ENCODE measurements around the gene ARHGAP24.

ARHGAP24 gene

DNA sequence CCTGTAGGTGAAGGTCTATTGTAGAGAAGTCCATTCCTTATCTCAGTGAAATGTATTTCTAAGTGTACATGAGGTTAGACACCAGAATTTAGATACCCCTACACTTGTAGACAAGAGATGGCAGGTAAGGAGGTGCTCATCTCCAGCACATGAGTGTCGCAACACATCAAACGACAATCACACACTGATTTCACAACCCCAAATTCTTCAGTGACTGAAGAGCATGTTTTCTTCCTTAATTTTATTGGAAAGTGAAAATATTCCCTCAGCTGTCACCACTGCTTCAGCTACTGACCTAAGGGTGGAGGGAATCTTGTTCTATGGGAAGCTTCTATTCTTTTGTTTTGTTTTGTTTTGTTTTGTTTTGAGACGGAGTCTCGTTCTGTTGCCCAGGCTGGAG is 280.3 kb downstream of the ARHGAP24 start:
- peaks cover 5 to 14% of the 10 kb centered on the region in 2 donors for H3K4me1 Mint-ChIP-seq
- DNase-seq (no peak), ATAC-seq (replicated peaks) (no peak)
- H3K4me3 Mint-ChIP-seq, result no peak overlapping the region
- no peaks in the 10 kb centered on the region for H3K27me3 Mint-ChIP-seq
- H3K36me3 Mint-ChIP-seq, result peaks cover 0 to 18% of the 10 kb centered on the region in 2 donors
- H3K9me3 Mint-ChIP-seq, result no peaks in the 10 kb centered on the region
- no peak overlapping the region for H3K27ac Mint-ChIP-seq

DNA sequence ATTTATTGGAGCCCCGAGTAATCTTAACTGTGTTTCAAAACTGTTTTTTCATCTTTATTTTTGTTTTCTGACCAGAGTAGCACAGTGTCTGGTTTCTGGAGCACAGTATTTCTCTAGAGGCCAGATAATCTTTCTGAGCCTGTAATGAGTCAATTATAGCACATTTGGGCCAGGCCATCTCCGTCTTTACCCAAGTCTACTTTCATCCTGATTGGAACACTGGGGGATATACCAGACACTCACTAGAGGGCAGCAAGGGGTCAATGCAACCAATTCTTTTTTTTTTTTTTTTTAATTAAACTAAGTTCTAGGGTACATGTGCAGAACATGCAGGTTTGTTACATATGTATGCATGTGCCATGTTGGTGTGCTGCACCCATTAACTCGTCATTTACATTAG is 282.0 kb downstream of the ARHGAP24 start:
- DNase-seq, result no peak
- no peaks in the 10 kb centered on the region for H3K27me3 Mint-ChIP-seq

DNA sequence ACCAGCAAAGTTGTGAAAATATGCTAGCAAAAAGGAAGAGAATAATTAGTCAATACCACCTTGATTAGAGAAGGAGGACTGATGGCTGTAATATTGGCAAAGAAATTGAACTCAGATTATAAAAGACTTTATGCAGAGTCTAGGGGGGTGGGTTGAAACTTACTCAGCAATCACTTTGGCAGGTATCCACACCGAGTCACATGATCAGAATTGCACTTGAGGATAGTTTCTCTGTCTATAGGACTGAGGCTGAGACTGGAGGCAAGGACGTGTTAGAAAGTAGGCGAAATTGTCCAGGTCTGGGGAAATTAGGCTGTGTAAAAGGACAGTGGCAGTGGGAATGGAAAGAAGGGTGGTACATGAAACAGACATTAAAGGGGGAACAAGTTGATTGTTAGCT is 284.4 kb downstream of the ARHGAP24 start:
- peaks cover 0 to 23% of the 10 kb centered on the region in 2 donors for H3K36me3 Mint-ChIP-seq
- H3K27me3 Mint-ChIP-seq, result no peaks in the 10 kb centered on the region
- H3K4me1 Mint-ChIP-seq, result peaks cover 0 to 12% of the 10 kb centered on the region in 2 donors
- ATAC-seq (replicated peaks), result no peak
- H3K4me3 Mint-ChIP-seq, result no peak overlapping the region
- H3K27ac Mint-ChIP-seq, result no peak overlapping the region
- DNase-seq, result no peak
- H3K9me3 Mint-ChIP-seq, result no peaks in the 10 kb centered on the region

More for the DNA sequence above, 282.0 kb downstream of the ARHGAP24 start:
- Mint-ChIP-seq H3K27ac (no peak overlapping the region), H3K4me3 (no peak overlapping the region), H3K9me3 (no peaks in the 10 kb centered on the region), H3K36me3 (peaks cover 0 to 23% of the 10 kb centered on the region in 2 donors), H3K4me1 (peaks cover under 1 to 13% of the 10 kb centered on the region in 2 donors)
- ATAC-seq (replicated peaks), result peak; percentile 45 to 59

DNA sequence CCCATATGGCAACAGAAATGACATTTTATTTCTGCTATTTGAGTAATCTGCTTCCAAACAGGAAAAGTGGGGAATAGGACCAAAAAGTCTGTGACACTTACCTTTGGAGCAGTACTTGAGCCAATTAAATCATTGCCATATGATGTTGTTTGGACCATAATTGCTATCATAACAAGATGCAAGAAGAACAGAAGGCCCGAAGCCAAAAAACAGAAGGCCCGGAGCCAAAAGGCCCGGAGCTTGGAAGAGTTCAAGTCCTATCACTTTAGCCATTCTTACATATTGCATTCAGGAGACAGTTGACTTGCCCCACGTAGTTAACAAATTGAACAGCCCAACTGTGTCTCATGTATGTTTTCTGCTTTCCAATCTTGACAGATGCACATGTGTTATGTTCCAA is 285.6 kb downstream of the ARHGAP24 start:
- H3K4me3 Mint-ChIP-seq, result no peak overlapping the region
- peaks cover 0 to 23% of the 10 kb centered on the region in 2 donors for H3K36me3 Mint-ChIP-seq
- DNase-seq (no peak), ATAC-seq (replicated peaks) (no peak)
- peaks cover 0 to 8% of the 10 kb centered on the region in 2 donors for H3K4me1 Mint-ChIP-seq
- H3K27ac Mint-ChIP-seq, result no peak overlapping the region
- no peaks in the 10 kb centered on the region for H3K27me3 Mint-ChIP-seq
- no peaks in the 10 kb centered on the region for H3K9me3 Mint-ChIP-seq

DNA sequence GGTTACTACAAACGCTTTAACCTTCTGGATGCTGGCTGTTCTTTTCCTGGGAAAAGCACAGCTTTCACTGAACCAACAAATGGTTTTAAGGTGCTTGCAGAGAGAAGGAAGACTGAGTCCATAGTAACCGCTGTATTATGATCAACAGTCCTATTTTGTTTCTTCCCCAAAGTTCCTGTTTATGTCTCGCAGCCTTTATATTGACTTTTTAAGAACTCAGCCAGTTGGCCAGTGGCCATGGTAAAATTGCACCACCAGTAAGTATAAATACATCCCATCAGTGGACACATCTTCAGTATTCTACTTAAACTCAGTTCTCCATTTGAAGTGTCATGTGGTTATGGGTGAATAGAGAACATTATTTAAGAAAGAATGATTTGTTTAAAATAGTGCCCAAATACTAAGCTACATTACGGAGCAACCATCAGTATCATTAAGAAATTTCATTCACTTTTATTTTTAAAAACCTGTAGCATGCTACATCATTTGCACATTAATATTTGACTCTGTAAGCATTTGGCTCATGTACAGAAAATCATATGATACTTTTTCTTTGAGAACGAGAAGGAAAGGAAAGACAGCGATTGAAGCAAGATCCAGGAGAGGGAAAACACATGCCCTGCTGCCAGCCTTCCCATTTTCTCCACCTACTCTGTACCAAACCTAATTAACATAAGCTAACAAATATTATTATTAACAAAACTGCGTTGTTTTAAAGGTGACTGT is 287.0 kb downstream of the ARHGAP24 start:
- H3K27ac Mint-ChIP-seq, result no peak overlapping the region
- H3K9me3 Mint-ChIP-seq, result no peaks in the 10 kb centered on the region
- peaks cover 11 to 15% of the 10 kb centered on the region in 2 donors for H3K4me1 Mint-ChIP-seq
- H3K27me3 Mint-ChIP-seq, result no peaks in the 10 kb centered on the region
- H3K36me3 Mint-ChIP-seq, result peaks cover 0 to 23% of the 10 kb centered on the region in 2 donors
- DNase-seq (no peak), ATAC-seq (replicated peaks) (no peak)
- H3K4me3 Mint-ChIP-seq, result no peak overlapping the region

DNA sequence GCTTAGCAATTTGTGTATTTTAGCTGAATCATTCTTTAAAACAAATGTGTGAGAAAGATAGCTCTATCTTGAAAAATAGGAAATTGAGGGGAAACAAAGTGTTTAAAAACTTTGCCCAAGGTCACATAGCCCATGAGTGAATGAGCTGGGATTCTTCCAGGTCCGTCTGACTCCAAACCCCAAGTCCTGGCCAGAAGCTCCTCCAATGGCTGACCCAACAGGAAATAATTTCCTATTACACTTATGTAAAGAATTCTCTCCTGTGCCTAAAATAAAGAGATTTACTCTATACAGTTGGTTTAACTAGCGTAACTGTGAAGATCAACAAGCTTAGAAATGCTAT is 287.6 kb downstream of the ARHGAP24 start:
- DNase-seq, result no peak
- no peaks in the 10 kb centered on the region for H3K27me3 Mint-ChIP-seq
- H3K4me1 Mint-ChIP-seq, result peaks cover 11 to 17% of the 10 kb centered on the region in 2 donors
- H3K36me3 Mint-ChIP-seq, result peaks cover 0 to 23% of the 10 kb centered on the region in 2 donors
- no peak for ATAC-seq (replicated peaks)
- H3K9me3 Mint-ChIP-seq, result no peaks in the 10 kb centered on the region
- no peak overlapping the region for H3K27ac Mint-ChIP-seq
- H3K4me3 Mint-ChIP-seq, result no peak overlapping the region

DNA sequence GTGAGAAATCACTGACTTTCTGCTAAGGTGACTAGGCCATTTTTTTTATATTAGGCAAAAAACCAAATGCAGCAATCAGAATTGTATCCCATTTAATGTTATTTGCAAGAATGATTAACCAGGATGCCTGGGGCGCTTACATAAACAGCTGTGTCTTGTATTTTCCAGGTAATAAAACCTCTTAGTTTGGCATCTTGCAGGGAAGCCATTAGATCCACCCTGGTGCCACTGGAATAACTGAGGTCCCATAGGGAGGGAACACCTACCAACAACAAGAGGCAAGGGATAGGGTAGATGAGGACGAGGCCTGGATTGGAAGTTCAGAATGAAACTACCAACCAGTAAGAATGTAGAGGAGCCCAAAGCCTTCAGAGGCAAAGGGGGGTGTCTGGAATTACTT is 288.3 kb downstream of the ARHGAP24 start:
- no peak overlapping the region for H3K27ac Mint-ChIP-seq
- H3K4me1 Mint-ChIP-seq, result peaks cover 11 to 17% of the 10 kb centered on the region in 2 donors

DNA sequence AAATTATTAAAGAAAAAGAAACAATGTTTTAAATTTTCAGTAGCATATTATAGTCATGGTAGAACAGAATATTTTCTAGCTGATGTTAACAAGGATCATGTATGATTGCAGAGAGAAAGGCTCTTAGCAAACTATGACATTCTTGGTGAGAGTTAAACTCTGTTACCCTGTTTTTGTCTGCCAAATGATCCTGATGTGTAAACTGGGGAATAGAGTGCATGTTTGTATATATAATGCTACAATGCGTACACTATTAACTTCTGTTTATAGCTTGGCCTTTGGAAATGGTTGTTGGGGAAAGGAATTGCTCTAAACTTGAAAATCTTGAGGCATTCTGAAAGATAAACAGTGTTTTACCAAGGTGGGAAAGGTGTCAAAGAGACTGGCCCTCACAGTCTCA is 292.7 kb downstream of the ARHGAP24 start:
- ATAC-seq (replicated peaks) (no peak), DNase-seq (no peak)
- Mint-ChIP-seq H3K27ac (no peak overlapping the region), H3K9me3 (no peaks in the 10 kb centered on the region), H3K4me1 (peaks cover 11 to 13% of the 10 kb centered on the region in 2 donors), H3K27me3 (no peaks in the 10 kb centered on the region), H3K36me3 (no peaks in the 10 kb centered on the region), H3K4me3 (no peak overlapping the region)

More for the DNA sequence above, 288.3 kb downstream of the ARHGAP24 start:
- peaks cover 0 to 20% of the 10 kb centered on the region in 2 donors for H3K36me3 Mint-ChIP-seq
- no peak overlapping the region for H3K4me3 Mint-ChIP-seq
- no peak for DNase-seq
- no peak for ATAC-seq (replicated peaks)
- no peaks in the 10 kb centered on the region for H3K27me3 Mint-ChIP-seq
- no peaks in the 10 kb centered on the region for H3K9me3 Mint-ChIP-seq

DNA sequence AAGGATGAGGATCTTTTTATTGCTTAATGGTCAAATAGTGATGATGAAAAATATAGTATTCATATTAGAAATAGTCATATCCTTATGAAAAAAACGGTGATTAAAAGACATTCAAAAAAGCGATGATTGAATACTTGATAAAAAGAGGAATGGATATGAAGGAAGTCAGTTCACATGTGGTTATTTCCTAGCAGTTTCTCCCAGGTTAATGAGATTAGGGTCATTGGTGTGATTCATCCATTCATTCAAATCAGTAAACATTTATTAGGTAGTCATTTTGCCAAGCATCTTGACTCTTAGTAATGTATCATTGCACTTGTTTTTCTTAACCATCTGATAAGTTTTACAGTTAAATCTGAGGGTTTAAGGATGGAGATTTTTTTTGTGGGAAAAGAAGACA is 294.1 kb downstream of the ARHGAP24 start:
- no peak for DNase-seq
- ATAC-seq (replicated peaks), result no peak
- peaks cover 0 to 3% of the 10 kb centered on the region in 2 donors for H3K36me3 Mint-ChIP-seq
- H3K4me1 Mint-ChIP-seq, result peaks cover 11 to 12% of the 10 kb centered on the region in 2 donors
- no peak overlapping the region for H3K4me3 Mint-ChIP-seq
- no peaks in the 10 kb centered on the region for H3K27me3 Mint-ChIP-seq
- H3K9me3 Mint-ChIP-seq, result no peaks in the 10 kb centered on the region
- H3K27ac Mint-ChIP-seq, result no peak overlapping the region

DNA sequence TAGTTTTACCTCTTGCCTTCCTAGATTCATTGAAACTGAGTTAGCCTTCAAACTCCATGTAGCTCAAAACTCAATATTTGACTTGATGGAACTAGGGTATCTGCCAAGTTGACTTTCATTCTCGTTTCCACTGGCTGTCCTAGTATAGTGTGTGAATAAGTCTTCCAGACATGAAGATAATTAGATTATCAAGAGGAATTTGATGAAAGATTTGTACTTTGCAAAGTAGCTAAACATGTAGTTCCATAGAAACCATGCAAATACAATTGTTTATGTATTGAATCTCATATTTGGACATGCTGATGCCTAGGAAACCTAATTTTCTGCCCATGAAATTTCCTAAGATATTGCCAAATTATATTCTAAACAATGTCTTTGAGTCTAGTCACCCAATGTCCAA is 297.5 kb downstream of the ARHGAP24 start:
- peaks cover 8 to 10% of the 10 kb centered on the region in 2 donors for H3K9me3 Mint-ChIP-seq
- no peaks in the 10 kb centered on the region for H3K27me3 Mint-ChIP-seq
- H3K36me3 Mint-ChIP-seq, result peaks cover 12 to 16% of the 10 kb centered on the region in 2 donors
- no peak overlapping the region for H3K27ac Mint-ChIP-seq
- H3K4me3 Mint-ChIP-seq, result no peak overlapping the region
- DNase-seq (no peak), ATAC-seq (replicated peaks) (no peak)
- peaks cover 22 to 25% of the 10 kb centered on the region in 2 donors for H3K4me1 Mint-ChIP-seq

DNA sequence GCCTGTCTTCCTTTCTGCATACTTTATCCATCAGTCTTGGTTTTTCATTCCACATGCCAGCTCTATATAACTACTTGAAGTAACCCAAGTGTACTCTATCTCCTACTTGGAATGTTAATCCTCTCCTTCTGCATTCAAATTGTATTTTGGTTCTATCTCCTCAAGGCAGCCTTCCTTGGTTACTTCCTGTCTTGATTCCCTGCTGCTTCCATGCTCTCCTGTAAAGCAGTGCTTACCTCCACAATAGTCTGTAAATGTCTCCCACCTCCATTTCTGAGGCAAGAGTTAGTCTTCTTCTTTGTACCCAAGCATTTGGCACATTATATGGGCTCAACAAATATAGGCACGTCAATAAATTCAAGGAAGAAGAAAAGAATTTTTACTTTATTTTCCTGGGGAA is 298.4 kb downstream of the ARHGAP24 start:
- DNase-seq (no peak), ATAC-seq (replicated peaks) (no peak)
- peaks cover 12 to 16% of the 10 kb centered on the region in 2 donors for H3K36me3 Mint-ChIP-seq
- no peaks in the 10 kb centered on the region for H3K27me3 Mint-ChIP-seq
- no peak overlapping the region for H3K4me3 Mint-ChIP-seq
- H3K9me3 Mint-ChIP-seq, result peaks cover 8 to 10% of the 10 kb centered on the region in 2 donors
- H3K27ac Mint-ChIP-seq, result no peak overlapping the region
- H3K4me1 Mint-ChIP-seq, result peaks cover 25 to 30% of the 10 kb centered on the region in 2 donors

DNA sequence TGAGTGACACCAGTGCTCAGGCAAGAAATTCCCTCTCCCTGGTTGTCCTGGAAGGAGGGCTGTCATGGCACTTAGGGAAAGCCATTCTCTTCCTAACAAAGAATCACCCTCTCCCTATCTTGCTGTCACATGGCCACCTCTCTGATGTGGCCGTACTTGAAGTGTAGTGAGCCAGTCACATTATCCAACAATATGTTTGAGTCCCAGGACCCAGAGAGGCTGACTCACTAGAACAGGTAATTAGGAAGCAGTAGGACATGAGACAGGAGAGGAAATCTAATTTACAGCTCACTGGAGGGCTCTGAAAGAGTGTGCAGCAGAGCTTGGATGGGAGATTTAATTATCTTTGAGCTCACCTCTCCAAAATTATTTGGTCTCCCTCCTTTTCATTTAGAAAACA is 299.1 kb downstream of the ARHGAP24 start:
- H3K27me3 Mint-ChIP-seq, result no peaks in the 10 kb centered on the region
- ATAC-seq (replicated peaks), result no peak
- H3K27ac Mint-ChIP-seq, result no peak overlapping the region
- H3K4me1 Mint-ChIP-seq, result peaks cover 26 to 36% of the 10 kb centered on the region in 2 donors
- no peak for DNase-seq
- peaks cover 8 to 10% of the 10 kb centered on the region in 2 donors for H3K9me3 Mint-ChIP-seq
- no peak overlapping the region for H3K4me3 Mint-ChIP-seq
- peaks cover 12 to 16% of the 10 kb centered on the region in 2 donors for H3K36me3 Mint-ChIP-seq

DNA sequence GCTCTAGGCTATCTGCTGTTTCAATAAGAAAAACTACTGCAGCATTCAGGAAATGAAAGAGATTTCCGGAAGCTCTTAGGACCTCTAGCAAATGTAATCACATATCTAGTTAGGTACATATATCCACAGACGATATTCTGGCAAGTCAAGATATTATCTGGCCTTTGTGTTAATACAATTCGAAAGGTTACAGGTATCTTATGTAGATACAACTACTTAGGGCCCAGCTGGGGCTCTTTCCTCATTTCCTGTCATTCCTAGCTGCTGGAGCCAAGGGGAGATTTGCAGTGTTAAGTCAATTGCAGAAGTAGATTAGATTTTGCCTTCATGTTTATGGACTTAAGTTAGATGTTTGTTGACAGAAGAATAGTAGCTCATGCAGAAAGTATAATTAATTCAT is 299.5 kb downstream of the ARHGAP24 start:
- Mint-ChIP-seq H3K4me1 (peaks cover 29 to 41% of the 10 kb centered on the region in 2 donors), H3K27ac (no peak overlapping the region), H3K9me3 (peaks cover 8 to 10% of the 10 kb centered on the region in 2 donors), H3K4me3 (no peak overlapping the region), H3K27me3 (no peaks in the 10 kb centered on the region), H3K36me3 (peaks cover 12 to 16% of the 10 kb centered on the region in 2 donors)
- DNase-seq, result no peak
- no peak for ATAC-seq (replicated peaks)

DNA sequence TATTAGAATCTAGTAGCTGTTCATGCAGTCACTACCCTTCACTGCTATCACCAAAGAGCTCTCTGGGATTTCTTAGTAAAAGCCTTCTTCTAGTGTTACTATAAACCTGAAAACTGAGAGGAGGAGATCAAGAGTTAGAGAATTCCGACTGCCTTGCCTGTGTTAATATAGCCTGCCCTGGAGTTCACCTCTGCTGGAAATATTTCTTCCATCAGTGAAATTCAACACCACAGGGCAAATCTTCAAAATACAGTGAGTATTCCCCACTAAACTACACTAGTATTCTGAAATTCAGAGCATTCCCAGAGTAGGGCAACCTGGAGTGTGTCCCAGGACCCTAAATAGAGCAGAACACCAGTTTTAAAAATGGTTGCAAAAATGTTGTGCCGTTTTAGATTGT is 301.1 kb downstream of the ARHGAP24 start:
- Mint-ChIP-seq H3K36me3 (peaks cover 12 to 16% of the 10 kb centered on the region in 2 donors), H3K4me3 (no peak overlapping the region), H3K4me1 (peaks cover 32 to 51% of the 10 kb centered on the region in 2 donors), H3K27ac (no peak overlapping the region), H3K9me3 (peaks cover 8 to 10% of the 10 kb centered on the region in 2 donors), H3K27me3 (no peaks in the 10 kb centered on the region)
- DNase-seq, result no peak
- ATAC-seq (replicated peaks), result no peak

DNA sequence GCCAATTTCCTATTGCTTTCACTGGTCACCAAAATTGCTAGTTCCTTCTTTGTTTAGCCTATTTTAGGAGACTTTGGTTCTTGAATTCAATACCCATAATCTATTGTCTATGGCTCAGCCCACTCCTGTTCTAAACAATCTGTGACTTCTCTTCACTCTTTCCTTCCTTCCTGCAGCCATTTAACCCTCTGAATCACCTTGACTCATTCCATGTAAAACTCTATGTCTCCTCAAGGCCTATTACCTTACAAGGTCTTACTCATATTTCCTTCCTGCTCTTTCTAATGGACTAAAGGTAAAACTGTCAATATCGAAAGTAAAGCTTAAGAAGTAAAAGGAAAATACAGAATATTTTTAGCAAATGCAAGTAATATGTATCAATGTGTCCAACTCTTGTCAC is 301.6 kb downstream of the ARHGAP24 start:
- H3K27me3 Mint-ChIP-seq, result no peaks in the 10 kb centered on the region
- H3K4me1 Mint-ChIP-seq, result peaks cover 32 to 51% of the 10 kb centered on the region in 2 donors
- H3K4me3 Mint-ChIP-seq, result no peak overlapping the region
- ATAC-seq (replicated peaks) (no peak), DNase-seq (no peak)
- peaks cover 12 to 16% of the 10 kb centered on the region in 2 donors for H3K36me3 Mint-ChIP-seq
- H3K27ac Mint-ChIP-seq, result no peak overlapping the region
- peaks cover 8 to 10% of the 10 kb centered on the region in 2 donors for H3K9me3 Mint-ChIP-seq
